Measurements from ENCODE around the gene ULBP2. TPM values are rescaled to one million over a fixed set of nuclear protein-coding genes. Genes with fewer than 3 reads are reported as not detected.

ULBP2 gene
- total RNA-seq, 2 experiments from 2014 or later: 0.32 to 0.43 TPM

- ChIA-PET CTCF (interaction anchor here (0.6 to 2.5 kb wide), 5 partner anchors 15 to 56 kb away, joined by 3 to 11 read pairs (median 4); no protein-coding TSS in a partner anchor), POLR2A (interaction anchor here (0.7 kb wide), 1 partner anchor 926 kb away, joined by 3 read pairs; no protein-coding TSS in a partner anchor)
- ATAC-seq (no peak), DNase-seq (no peak)
- no peak overlapping the region for H3K4me3 Mint-ChIP-seq
- H3K4me1 Mint-ChIP-seq: peaks cover 24% of the 10 kb centered on the region
- peaks cover 7% of the 10 kb centered on the region for H3K9me3 Mint-ChIP-seq (ENCODE audit: low read depth)
- peaks cover 7% of the 10 kb centered on the region for H3K36me3 Mint-ChIP-seq (ENCODE audit: low read depth)
- no peak overlapping the region for H3K27ac Mint-ChIP-seq
- intact Hi-C loops (cut with DNase I, micrococcal nuclease): no loop called here
- H3K27me3 Mint-ChIP-seq: peaks cover 80% of the 10 kb centered on the region
Observed at GRCh38 chr6:149991838-149992237, 50.0 kb downstream of the ULBP2 start.

- ATAC-seq: no peak
- POLR2A ChIA-PET: no interaction called here
Observed at GRCh38 chr6:149995235-149995750, 53.5 kb downstream of the ULBP2 start.

GRCh38 chr6:149995971-149996370 lies 54.2 kb downstream of the ULBP2 start:
- H3K4me1 Mint-ChIP-seq: peaks cover 19% of the 10 kb centered on the region
- H3K27ac Mint-ChIP-seq: no peak overlapping the region
- no peak overlapping the region for H3K4me3 Mint-ChIP-seq
- POLR2A ChIA-PET: no interaction called here
- intact Hi-C loops (cut with DNase I, micrococcal nuclease): no loop called here
- no peak for DNase-seq
- H3K9me3 Mint-ChIP-seq (ENCODE audit: low read depth): no peaks in the 10 kb centered on the region
- H3K27me3 Mint-ChIP-seq: peaks cover 77% of the 10 kb centered on the region
- no peak for ATAC-seq
- CTCF ChIA-PET: no interaction called here
- no peaks in the 10 kb centered on the region for H3K36me3 Mint-ChIP-seq (ENCODE audit: low read depth)

More at GRCh38 chr6:149995235-149995750, 53.5 kb downstream of the ULBP2 start:
- no peak for DNase-seq
- Mint-ChIP-seq H3K9me3 (ENCODE audit: low read depth) (no peaks in the 10 kb centered on the region), H3K4me3 (no peak overlapping the region), H3K4me1 (peaks cover 17% of the 10 kb centered on the region), H3K36me3 (ENCODE audit: low read depth) (no peaks in the 10 kb centered on the region), H3K27ac (no peak overlapping the region), H3K27me3 (peaks cover 76% of the 10 kb centered on the region)
- CTCF ChIA-PET: interaction anchor here (1.4 kb wide), 1 partner anchor 9 kb away, joined by 3 read pairs; no protein-coding TSS in a partner anchor
- intact Hi-C loops (cut with DNase I, micrococcal nuclease): no loop called here

Other genes starting within 250 kb of the ULBP2 start
- 10 to 100 TPM; 21.2 to 23.5 TPM for gene LATS1, start 223.9 kb upstream of the ULBP2 start, total RNA-seq
- gene NUP43, start 195.5 kb upstream of the ULBP2 start, total RNA-seq: 10 to 100 TPM; 80.5 to 89.4 TPM
- gene PCMT1, start 192.3 kb upstream of the ULBP2 start, total RNA-seq: 10 to 100 TPM; 90.1 to 91.3 TPM
- gene LRP11, start 77.7 kb upstream of the ULBP2 start, total RNA-seq: 1 to 10 TPM; 5.1 TPM
- not detected for gene RAET1E, start 43.9 kb upstream of the ULBP2 start, total RNA-seq
- gene RAET1G, start 18.9 kb upstream of the ULBP2 start, total RNA-seq: not detected
- gene ULBP1, start 21.9 kb downstream of the ULBP2 start, total RNA-seq: 1 to 10 TPM; 2.7 to 5.0 TPM
- gene RAET1L, start 83.5 kb downstream of the ULBP2 start, total RNA-seq: not detected
- under 1 TPM; 0.46 to 0.77 TPM for gene ULBP3, start 127.1 kb downstream of the ULBP2 start, total RNA-seq
- under 1 TPM in 1 of 2 experiments, not detected in 1; 0.21 TPM for gene PPP1R14C, start 201.0 kb downstream of the ULBP2 start, total RNA-seq

Data from activated CD4-positive, alpha-beta T cell treated with anti-CD3 and anti-CD28 coated beads for 36 hours (primary cell).